KOPT-K1 (cell line): ENCODE data around the gene S100A2.
"Not testable (repeated sequence)": the region's sequence is repeated elsewhere in the genome, so short reads cannot be mapped to it uniquely, and the experiment has no call there.

Experiments used
- H3K27ac ChIP-seq: fragments of 200-600 bp; sonication (generic); 2 replicates; pipeline ENCODE4 v1.5.1; 2016; ENCODE audit warnings: antibody characterized with exemption, mild to moderate bottlenecking, low read depth, low read length; ENCODE audit not compliant: poor library complexity, severe bottlenecking
- H3K36me3 ChIP-seq: fragments of 200-600 bp; sonication (generic); 2 replicates; pipeline ENCODE4 v1.5.1; 2017; ENCODE audit warnings: antibody characterized with exemption, mild to moderate bottlenecking, low read length, moderate library complexity; ENCODE audit not compliant: insufficient read depth
- H3K9me3 ChIP-seq: fragments of 200-600 bp; sonication (generic); 2 replicates; pipeline ENCODE4 v1.5.1; 2017; ENCODE audit warnings: antibody characterized with exemption, low read length, mild to moderate bottlenecking; ENCODE audit not compliant: insufficient read depth, poor library complexity, severe bottlenecking

The S100A2 gene

DNA sequence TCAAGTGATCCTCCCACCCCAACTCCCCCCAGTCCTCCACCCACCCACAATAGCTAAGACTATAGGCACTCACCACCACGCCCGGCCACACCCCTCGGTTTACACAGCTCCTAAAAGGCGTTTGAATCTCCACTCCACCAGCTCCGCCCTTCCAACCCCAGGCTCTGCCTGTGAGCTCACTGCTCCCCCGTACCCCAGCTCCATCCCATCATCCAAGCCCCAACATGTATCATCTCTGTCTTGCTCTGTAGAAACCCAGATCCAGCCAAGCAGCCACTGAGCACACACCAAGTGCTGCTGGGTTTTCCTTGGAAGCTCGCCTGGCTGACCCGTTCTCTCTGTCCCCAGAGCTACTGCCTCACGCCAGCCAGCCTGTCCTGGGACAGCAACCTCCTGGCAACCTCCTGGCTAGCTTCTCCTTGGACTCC lies 12.0 kb upstream of the S100A2 start:
- Histone ChIP-seq H3K36me3 (no peaks in the 10 kb centered on the region), H3K9me3 (no peaks in the 10 kb centered on the region), H3K27ac (no peak overlapping the region)

DNA sequence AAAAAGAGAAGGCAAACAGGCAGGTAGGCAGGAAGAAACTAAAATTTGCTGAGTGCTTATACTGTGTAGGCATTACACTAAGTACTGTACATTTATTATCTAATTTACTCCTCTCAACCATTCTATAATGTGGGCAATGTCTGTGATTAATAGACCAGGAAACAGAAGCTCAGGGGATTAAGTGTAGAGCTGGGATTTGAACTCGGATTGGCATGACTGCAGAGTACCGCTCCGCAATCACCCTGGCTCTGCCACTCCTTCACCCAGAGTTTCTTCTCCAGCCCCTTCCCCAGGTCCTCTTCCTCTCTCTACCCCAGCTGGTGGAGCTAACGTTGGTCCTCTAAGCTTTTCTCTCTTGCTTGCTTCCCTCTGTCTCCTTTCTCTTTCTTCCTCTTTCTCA lies 11.5 kb upstream of the S100A2 start:
- Histone ChIP-seq H3K27ac (no peak overlapping the region), H3K36me3 (no peaks in the 10 kb centered on the region), H3K9me3 (no peaks in the 10 kb centered on the region)

DNA sequence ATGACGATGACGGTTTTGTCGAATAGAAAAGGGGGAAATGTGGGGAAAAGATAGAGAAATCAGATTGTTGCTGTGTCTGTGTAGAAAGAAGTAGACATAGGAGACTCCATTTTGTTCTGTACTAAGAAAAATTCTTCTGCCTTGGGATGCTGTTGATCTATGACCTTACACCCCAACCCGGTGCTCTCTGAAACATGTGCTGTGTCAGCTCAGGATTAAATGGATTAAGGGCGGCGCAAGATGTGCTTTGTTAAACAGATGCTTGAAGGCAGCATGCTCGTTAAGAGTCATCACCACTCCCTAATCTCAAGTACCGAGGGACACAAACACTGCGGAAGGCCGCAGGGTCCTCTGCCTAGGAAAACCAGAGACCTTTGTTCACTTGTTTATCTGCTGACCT lies 9.9 kb upstream of the S100A2 start:
- H3K36me3 ChIP-seq, H3K27ac ChIP-seq: not testable (repeated sequence)

DNA sequence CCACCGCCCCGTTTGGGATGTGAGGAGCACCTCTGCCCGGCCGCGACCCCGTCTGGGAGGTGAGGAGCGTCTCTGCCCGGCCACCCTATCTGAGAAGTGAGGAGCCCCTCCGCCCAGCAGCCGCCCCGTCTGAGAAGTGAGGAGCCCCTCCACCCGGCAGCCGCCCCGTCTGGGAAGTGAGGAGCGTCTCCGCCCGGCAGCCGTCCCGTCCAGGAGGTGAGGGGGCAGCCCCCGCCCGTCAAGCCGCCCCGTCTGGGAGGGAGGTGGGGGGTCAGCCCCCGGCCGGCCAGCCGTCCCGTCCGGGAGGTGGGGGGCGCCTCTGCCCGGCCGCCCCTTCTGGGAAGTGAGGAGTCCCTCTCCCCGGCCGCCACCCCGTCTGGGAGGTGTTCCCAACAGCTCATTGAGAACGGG lies 9.4 kb upstream of the S100A2 start:
- not testable (repeated sequence) for H3K36me3 ChIP-seq, H3K27ac ChIP-seq, H3K9me3 ChIP-seq

More for the DNA sequence above, 9.9 kb upstream of the S100A2 start:
- not testable (repeated sequence) for H3K9me3 ChIP-seq

DNA sequence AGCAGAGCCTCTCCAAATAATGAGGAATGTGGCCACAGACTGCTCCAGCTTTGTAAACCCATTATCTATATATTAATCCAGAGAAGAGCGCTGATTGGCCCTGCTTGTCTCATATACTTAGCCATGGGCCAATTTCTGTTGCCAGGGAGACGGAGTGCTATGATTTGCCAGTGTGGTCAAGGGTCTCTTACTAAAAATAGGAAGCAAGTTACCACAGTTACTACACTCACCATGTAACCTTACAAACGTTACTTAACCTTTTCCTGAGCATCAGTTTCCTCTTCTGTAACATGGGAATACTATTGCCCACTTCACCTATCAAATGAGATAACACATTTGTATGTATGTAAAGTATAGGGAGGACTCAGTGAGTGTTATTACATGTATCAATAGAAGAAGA lies 7.7 kb upstream of the S100A2 start:
- H3K9me3 ChIP-seq, result no peaks in the 10 kb centered on the region
- H3K36me3 ChIP-seq, result no peaks in the 10 kb centered on the region
- no peak overlapping the region for H3K27ac ChIP-seq

DNA sequence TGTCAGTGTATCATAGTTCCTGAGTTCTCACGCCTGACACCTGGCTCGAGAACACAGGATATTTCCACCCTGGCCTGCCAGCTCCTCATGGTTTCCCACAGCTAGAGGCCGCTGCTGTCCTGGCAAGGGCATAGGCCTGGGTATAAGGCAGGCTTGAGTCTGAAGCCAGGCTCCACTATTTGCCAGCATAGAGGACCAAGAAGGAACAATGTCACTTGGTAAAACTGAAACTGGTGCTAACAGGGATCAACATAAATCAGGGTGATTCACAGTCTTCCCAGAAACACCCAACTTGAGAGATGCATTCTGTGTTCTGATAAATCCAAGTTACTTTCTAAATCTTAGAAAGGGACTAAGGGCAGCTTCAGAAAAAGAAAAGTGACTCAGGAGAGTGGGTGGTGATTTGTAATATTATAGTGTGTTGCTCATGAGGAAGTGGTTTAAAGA lies 6.9 kb upstream of the S100A2 start:
- H3K36me3 ChIP-seq, result no peaks in the 10 kb centered on the region
- H3K9me3 ChIP-seq, result no peaks in the 10 kb centered on the region
- H3K27ac ChIP-seq, result no peak overlapping the region

DNA sequence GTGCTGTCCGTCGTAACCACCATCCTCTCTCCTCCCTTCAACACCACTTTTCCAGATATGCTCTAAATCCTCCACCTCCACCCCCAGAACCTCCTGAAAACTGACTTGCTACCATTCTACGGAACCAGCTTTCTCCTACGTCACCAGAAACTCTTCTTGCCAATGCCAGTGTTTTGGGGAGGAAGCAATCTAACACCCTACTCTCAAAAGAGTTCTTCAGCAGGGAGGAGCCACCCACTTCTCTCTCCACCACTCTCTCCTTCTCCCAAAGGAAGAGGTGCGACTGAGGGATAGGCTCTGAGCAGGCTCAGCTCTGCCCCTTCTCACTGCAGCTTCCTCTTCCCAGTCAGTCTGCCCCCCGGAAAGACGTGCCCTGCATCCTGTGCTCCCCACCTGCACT lies 6.1 kb upstream of the S100A2 start:
- H3K27ac ChIP-seq, result no peak overlapping the region
- no peaks in the 10 kb centered on the region for H3K9me3 ChIP-seq
- no peaks in the 10 kb centered on the region for H3K36me3 ChIP-seq

DNA sequence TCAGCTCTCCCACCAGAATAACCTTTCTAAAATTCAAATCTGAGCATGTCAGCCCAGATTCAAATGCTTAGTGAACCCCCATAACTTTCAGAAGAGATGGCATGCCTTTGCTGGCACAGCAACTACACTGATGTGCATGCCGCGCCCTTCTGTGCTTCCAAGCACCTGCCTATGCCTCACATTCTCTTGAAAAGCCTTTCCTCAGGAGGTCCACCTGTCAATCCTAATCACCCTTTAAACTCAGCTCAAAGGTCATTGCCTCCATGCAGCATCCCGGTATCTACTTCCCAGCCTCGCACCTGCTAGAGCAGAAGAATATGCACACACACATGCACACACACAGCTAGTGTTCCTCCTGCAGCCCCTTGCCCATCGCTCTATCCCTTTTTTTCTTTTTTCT lies 5.2 kb upstream of the S100A2 start:
- Histone ChIP-seq H3K36me3 (no peaks in the 10 kb centered on the region), H3K9me3 (no peaks in the 10 kb centered on the region), H3K27ac (no peak overlapping the region)

DNA sequence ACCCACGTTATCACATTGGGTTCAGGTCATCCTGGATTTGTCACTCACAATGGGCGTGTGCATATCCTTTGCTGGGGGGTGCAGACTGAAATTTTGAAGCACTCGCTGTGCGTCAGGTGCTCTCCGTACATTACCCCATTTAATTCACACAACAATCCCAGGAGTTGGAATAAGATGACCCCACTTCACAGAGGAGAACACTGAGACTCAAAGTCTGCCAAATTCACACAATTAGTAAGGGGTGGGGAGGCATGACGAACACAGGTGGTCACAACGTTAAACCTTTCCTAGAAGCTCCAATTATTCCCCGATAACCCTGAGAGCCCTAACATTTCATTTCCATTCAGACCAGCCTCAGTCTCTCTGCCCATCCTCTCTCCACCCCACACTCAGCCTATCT lies 3.8 kb upstream of the S100A2 start:
- H3K36me3 ChIP-seq, result no peaks in the 10 kb centered on the region
- H3K27ac ChIP-seq, result no peak overlapping the region
- H3K9me3 ChIP-seq, result no peaks in the 10 kb centered on the region

DNA sequence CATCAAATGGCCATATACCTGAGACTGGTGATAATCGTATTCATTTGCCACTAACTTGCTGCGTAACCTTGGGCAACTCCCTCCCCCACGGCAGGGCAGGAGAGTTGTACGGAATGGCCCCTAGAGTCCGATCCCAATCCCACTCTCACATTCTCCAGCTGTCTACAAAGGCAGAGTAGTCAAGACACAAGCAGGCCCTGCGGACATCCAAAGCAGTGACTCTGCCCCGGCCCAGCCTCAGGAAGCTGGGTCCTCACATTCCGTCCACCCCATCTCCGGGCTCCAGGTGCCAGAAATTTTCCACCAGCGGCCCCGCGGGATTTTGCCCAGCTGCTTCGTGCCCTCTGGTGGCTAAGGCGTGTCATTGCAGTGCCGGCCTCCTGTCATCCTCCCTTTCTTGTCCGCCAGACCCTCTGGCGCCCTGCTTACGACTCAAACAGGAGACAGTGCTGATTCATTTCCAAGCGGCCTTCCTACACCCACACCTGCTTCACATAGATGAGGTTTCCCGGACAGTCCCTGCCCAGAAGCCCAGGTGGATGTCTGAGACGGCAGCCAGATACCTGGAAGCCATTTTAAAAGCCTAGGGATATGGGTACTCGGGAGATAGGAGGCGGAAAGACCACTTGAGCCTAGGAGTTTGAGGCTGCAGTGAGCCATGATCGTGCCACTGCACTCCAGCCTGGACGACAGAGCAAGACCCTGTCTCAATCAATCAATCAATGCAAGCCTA lies 2.9 kb upstream of the S100A2 start:
- Histone ChIP-seq H3K9me3 (no peaks in the 10 kb centered on the region), H3K36me3 (no peaks in the 10 kb centered on the region), H3K27ac (no peak overlapping the region)

DNA sequence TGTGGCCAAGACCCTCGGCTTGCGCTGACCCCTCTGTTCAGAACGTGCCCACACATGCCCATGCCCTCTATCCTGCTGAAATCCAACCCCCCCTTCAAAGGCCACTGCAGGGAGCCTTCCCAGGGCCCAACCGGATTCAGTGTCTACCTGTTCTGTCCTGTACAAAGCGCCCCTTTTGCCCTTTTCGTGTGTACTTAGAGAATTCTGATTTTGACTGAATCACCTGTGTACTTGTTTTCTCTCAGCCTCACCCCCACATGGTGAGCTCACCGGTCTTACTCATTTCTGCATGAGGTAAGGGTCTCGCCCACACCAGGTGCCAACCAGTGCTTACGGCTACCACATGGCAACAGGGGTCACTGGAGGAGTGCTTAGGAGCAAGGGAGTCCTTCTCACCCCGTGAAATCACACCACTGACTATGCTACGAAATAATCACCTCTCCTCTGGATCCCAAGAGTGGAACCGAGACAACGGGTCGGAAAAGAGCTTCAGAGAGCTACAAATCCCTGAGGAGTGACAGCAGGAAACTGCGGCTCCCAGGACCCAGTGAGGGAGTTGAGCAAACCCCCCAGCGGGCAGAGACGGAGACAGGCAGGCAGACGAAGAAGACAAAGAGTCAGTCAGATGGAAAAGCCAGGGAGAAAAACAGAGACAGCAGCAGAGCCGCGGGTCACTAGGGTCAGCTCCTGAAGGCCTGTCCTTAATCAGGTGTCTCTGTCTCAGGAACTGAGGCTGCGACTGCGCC lies 2.1 kb upstream of the S100A2 start:
- Histone ChIP-seq H3K9me3 (no peaks in the 10 kb centered on the region), H3K27ac (no peak overlapping the region), H3K36me3 (no peaks in the 10 kb centered on the region)

DNA sequence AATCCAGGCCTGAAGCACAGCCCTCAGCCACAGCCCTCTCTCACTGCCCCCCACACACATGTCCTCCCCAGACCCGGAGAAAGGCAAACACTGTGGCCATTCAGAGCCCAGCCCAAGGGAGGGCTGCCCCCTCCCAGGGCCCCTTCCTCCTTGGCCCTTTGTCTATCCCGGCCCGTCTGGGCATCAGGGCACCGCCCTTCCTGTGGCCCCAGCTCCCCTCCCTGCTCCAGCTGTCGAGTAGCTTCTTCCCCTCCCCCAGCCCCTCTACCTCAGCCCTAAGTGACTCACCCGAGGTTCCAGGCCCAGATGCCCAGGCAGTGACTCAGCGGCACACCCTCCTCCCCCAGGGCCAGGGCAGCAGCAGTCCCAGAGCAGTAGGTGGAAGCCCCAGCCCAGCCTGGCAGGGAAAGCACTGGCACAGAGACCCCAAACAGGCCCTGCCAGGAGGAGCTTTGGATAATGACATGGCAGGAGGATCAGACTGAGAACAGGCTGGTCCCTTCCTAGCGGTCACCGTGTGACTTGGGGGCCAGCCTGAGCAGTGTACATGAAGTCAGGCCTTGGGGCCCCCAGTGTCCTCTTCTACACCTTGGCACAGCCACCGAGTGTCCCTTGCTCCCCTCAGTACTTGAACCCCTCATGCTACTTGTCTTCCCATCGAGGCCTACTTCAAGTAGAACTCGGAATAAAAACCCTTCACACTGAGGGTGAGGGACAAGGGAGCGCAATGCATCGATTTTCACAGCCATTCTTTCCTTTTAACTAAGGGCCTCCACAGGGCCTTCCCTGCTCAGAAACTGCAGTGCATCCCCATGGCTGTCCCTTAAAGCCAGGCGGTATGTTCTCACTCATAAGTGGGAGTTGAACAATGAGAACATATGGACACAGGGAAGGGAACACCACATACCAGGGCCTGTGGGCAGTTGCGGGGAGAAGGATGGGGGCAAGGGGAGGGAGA lies 1.0 kb upstream of the S100A2 start:
- Histone ChIP-seq H3K27ac (no peak overlapping the region), H3K36me3 (no peaks in the 10 kb centered on the region), H3K9me3 (no peaks in the 10 kb centered on the region)

DNA sequence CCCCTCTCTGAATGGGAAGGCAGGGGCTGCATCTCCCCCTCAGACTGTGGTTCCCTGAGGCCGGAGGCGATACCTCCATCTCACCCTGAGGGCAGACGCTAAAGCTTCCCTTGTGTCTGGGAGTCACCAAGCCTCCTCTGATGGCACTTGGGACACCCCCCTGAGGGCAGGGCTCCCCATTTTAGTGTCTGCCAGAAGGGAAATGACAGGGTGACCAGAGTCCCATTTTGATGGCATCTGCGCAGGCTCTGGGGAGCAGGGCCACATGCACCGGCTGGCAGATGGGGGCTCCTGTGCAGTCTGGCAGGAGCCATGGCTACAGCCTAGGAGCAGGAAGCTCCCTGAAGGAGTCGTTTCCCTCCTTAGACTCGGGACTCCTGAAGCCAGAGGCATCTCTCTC lies 1.7 kb downstream of the S100A2 start:
- no peaks in the 10 kb centered on the region for H3K36me3 ChIP-seq
- no peak overlapping the region for H3K27ac ChIP-seq
- no peaks in the 10 kb centered on the region for H3K9me3 ChIP-seq

DNA sequence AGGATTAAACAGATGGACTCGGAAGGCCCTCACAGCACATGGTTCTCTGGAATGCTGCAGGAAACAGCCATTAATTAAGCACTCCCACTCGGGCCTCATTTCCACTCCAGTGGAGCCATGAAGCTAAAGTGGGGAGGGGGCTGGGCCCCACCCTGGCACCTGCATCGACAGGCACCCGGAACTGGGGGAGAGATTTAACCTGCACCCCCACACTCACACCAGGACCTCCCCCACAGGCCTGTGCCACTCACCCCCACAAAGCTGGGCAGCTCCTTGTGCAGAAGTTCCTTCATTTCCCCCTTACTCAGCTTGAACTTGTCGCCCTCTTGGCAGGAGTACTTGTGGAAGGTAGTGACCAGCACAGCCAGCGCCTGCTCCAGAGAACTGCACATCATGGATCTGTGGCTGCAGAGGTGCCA lies 2.2 kb downstream of the S100A2 start:
- no peaks in the 10 kb centered on the region for H3K36me3 ChIP-seq
- no peaks in the 10 kb centered on the region for H3K9me3 ChIP-seq
- no peak overlapping the region for H3K27ac ChIP-seq

DNA sequence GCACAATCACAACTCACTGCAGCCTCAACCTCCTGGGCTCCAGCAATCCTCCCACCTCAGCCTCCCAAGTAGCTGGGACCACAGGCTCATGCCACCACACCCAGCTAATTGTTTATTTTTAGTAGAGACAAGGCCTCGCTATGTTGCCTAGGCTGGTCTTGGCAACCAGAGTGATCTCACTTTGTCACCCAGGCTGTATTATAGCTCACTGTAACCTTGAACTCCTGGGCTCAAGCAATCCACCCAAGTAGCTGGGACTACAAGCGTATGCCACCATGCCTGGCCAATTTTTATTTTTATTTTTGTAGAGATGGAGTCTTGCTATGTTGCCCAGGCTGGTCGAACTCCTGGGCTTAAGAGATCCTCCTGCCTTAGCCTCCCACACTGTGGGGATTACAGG lies 3.6 kb downstream of the S100A2 start:
- H3K9me3 ChIP-seq, H3K36me3 ChIP-seq, H3K27ac ChIP-seq: not testable (repeated sequence)
